NCI-H1092 (cell line): Measurements from ENCODE around the gene TXNL4B.
"Not testable (repeated sequence)": the region's sequence is repeated elsewhere in the genome, so short reads cannot be mapped to it uniquely, and the experiment has no call there.

Experiments
- DNase-seq: peaks from one replicate; lab custom pipeline; 2025; lab: John Stamatoyannopoulos, UW

Gene TXNL4B

GRCh38 chr16:72112452-72112792 is 19.0 kb upstream of the TXNL4B start:
- no peak for DNase-seq

- DNase-seq = no peak
Observed at GRCh38 chr16:72111657-72112451, 18.4 kb upstream of the TXNL4B start.

GRCh38 chr16:72110662-72111615 is 17.5 kb upstream of the TXNL4B start:
- no peak for DNase-seq

GRCh38 chr16:72109966-72110530 is 16.6 kb upstream of the TXNL4B start:
- DNase-seq = no peak

GRCh38 chr16:72109300-72109699 is 15.9 kb upstream of the TXNL4B start:
- DNase-seq = no peak

GRCh38 chr16:72108353-72109102 is 15.1 kb upstream of the TXNL4B start:
- DNase-seq = no peak

- DNase-seq = no peak
Observed at GRCh38 chr16:72107371-72107770, 14.0 kb upstream of the TXNL4B start.

GRCh38 chr16:72105978-72106377 is 12.6 kb upstream of the TXNL4B start:
- no peak for DNase-seq

- DNase-seq = no peak
Observed at GRCh38 chr16:72104905-72105304, 11.5 kb upstream of the TXNL4B start.

- no peak for DNase-seq
Observed at GRCh38 chr16:72101195-72101594, 7.8 kb upstream of the TXNL4B start.

- peak; percentile 39 for DNase-seq
Observed at GRCh38 chr16:72099377-72099818, 6.0 kb upstream of the TXNL4B start.

GRCh38 chr16:72098936-72099335 is 5.5 kb upstream of the TXNL4B start:
- no peak for DNase-seq

GRCh38 chr16:72094266-72094610 is 818 bp upstream of the TXNL4B start:
- no peak for DNase-seq

- no peak for DNase-seq
Observed at GRCh38 chr16:72092832-72093447, 480 bp downstream of the TXNL4B start.

GRCh38 chr16:72091217-72091616 is 2.2 kb downstream of the TXNL4B start:
- DNase-seq = no peak

GRCh38 chr16:72085002-72085401 is 8.4 kb downstream of the TXNL4B start:
- no peak for DNase-seq

GRCh38 chr16:72084445-72084844 is 9.0 kb downstream of the TXNL4B start:
- no peak for DNase-seq

- DNase-seq = no peak
Observed at GRCh38 chr16:72083778-72084404, 9.5 kb downstream of the TXNL4B start.

GRCh38 chr16:72076991-72077706 is 16.3 kb downstream of the TXNL4B start:
- DNase-seq = not testable (repeated sequence)

GRCh38 chr16:72075067-72075466 is 18.4 kb downstream of the TXNL4B start:
- DNase-seq = not testable (repeated sequence)
